ENCODE measurements around the gene PLGRKT.
A peak's percentile ranks its signal among the peaks of the same experiment; 100 is the strongest.
"Not testable (repeated sequence)": the region's sequence is repeated elsewhere in the genome, so short reads cannot be mapped to it uniquely, and the experiment has no call there.

Gene PLGRKT

GRCh38 chr9:5446451-5447236 lies 8.9 kb upstream of the PLGRKT start:
- TF ChIP-seq CTCF (IDR thresholded peaks at IDR 0.05; ENCODE audit: insufficient read depth, low read length, poor library complexity, severe bottlenecking), result peak; percentile 7
- H3K27me3 ChIP-seq (replicated peaks; ENCODE audit: control insufficient read depth, insufficient read depth, low read length), result no peaks in the 10 kb centered on the region
- no peak for DNase-seq (ENCODE audit: extremely low read depth, insufficient read length)
- H3K36me3 ChIP-seq (ENCODE audit: control insufficient read depth, insufficient read depth, low read length), result no peaks in the 10 kb centered on the region
- H3K4me3 ChIP-seq (replicated peaks; ENCODE audit: low read depth, low read length), result no peak overlapping the region

DNA sequence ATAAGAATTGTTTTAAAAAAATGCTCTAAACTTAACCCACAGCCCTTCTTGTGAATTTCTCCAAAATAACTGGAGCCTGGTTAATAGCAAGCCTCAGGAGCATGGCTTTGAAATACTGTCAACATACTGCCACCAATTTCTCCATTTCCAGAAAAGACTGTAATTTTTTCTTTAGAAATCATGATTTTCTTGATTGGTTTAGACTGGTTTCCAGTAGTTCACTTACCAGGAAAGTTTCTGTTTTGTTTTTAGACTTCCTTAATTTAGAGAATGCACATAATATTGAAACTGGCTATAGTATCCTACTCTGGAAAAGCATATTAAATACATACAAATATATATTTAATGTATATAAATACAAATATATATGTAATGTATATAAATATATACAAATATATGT lies 8.2 kb upstream of the PLGRKT start:
- no peaks in the 10 kb centered on the region for H3K27me3 ChIP-seq (replicated peaks; ENCODE audit: control insufficient read depth, insufficient read depth, low read length)
- DNase-seq (ENCODE audit: extremely low read depth, insufficient read length), result no peak
- no peaks in the 10 kb centered on the region for H3K36me3 ChIP-seq (ENCODE audit: control insufficient read depth, insufficient read depth, low read length)
- no peak for TF ChIP-seq CTCF (IDR thresholded peaks at IDR 0.05; ENCODE audit: insufficient read depth, low read length, poor library complexity, severe bottlenecking)
- no peak overlapping the region for H3K4me3 ChIP-seq (replicated peaks; ENCODE audit: low read depth, low read length)

DNA sequence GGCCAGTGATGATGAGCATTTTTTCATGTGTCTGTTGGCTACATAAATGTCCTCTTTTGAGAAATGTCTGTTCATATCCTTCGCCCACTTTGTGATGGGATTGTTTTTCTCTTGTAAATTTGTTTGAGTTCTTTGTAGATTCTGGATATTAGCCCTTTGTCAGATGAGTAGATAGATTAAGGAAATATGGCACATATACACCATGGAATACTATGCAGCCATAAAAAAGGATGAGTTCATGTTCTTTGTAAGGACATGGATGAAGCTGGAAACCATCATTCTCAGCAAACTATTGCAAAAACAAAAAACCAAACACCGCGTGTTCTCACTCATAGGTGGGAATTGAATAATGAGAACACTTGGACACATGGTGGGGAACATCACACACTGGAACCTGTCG lies 7.4 kb upstream of the PLGRKT start:
- not testable (repeated sequence) for DNase-seq (ENCODE audit: extremely low read depth, insufficient read length); H3K27me3 ChIP-seq (replicated peaks; ENCODE audit: control insufficient read depth, insufficient read depth, low read length); H3K36me3 ChIP-seq (ENCODE audit: control insufficient read depth, insufficient read depth, low read length); H3K4me3 ChIP-seq (replicated peaks; ENCODE audit: low read depth, low read length)

- TF ChIP-seq CTCF (IDR thresholded peaks at IDR 0.05; ENCODE audit: insufficient read depth, low read length, poor library complexity, severe bottlenecking), result no peak
- H3K4me3 ChIP-seq (replicated peaks; ENCODE audit: low read depth, low read length), result no peak overlapping the region
- DNase-seq (ENCODE audit: extremely low read depth, insufficient read length), result no peak
- no peaks in the 10 kb centered on the region for H3K36me3 ChIP-seq (ENCODE audit: control insufficient read depth, insufficient read depth, low read length)
- H3K27me3 ChIP-seq (replicated peaks; ENCODE audit: control insufficient read depth, insufficient read depth, low read length), result no peaks in the 10 kb centered on the region
Observed at GRCh38 chr9:5443850-5444249, 6.1 kb upstream of the PLGRKT start.

DNA sequence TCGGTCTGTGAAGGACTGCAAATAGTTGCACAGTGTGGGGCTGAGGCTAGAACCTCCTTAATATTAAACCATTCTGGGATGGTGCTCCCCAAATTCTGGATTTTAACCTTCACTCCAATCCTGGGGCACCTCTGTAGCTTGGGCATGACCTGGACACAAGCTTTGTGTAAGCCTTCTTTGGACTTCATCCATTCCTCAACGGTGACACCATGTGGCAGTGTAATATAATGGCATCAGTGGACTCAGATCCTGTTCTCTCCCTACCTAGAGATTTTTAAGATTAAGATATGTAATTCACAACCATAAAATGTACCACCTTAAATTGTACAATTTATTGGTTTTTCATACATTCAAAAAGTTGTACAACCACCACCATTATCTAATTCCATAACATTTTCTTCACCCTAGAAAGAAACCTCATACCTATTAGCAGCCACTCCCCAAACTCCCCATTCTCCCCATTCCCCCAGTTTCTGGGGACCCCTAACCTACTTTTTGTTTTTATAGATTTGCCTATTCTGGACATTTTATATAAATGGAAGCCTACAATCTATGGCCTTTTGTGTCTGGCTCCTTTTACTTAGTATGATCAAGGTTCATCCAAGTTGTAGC lies 4.8 kb upstream of the PLGRKT start:
- Histone ChIP-seq H3K36me3 (ENCODE audit: control insufficient read depth, insufficient read depth, low read length) (no peaks in the 10 kb centered on the region), H3K27me3 (replicated peaks; ENCODE audit: control insufficient read depth, insufficient read depth, low read length) (no peaks in the 10 kb centered on the region), H3K4me3 (replicated peaks; ENCODE audit: low read depth, low read length) (no peak overlapping the region)
- no peak for DNase-seq (ENCODE audit: extremely low read depth, insufficient read length)
- TF ChIP-seq CTCF (IDR thresholded peaks at IDR 0.05; ENCODE audit: insufficient read depth, low read length, poor library complexity, severe bottlenecking), result peak; percentile 52

- Histone ChIP-seq H3K4me3 (replicated peaks; ENCODE audit: low read depth, low read length) (no peak overlapping the region), H3K36me3 (ENCODE audit: control insufficient read depth, insufficient read depth, low read length) (no peaks in the 10 kb centered on the region), H3K27me3 (replicated peaks; ENCODE audit: control insufficient read depth, insufficient read depth, low read length) (no peaks in the 10 kb centered on the region)
- TF ChIP-seq CTCF (IDR thresholded peaks at IDR 0.05; ENCODE audit: insufficient read depth, low read length, poor library complexity, severe bottlenecking), result no peak
- no peak for DNase-seq (ENCODE audit: extremely low read depth, insufficient read length)
Observed at GRCh38 chr9:5441043-5441442, 3.3 kb upstream of the PLGRKT start.

Measured in GM06990 (cell line).